Mesothelial cell of epicardium (in vitro differentiated cells): ENCODE measurements around the gene MAPK7. TPM values are rescaled to one million over a fixed set of nuclear protein-coding genes. Genes with fewer than 3 reads are reported as not detected.

Source experiments
- DNase-seq, 2 experiments: peaks; one replicate each; pipeline ENCODE4 v3.0.0; 2021; ENCODE audit warnings: low spot score in 2 of 2; ENCODE audit not compliant: unreplicated experiment in 2 of 2
- H3K27ac Mint-ChIP-seq: 2 replicates; pipeline ENCODE4 v1.8.0; 2021; ENCODE audit warnings: mixed read lengths
- H3K27me3 Mint-ChIP-seq: 2 replicates; pipeline ENCODE4 v1.8.0; 2021; ENCODE audit warnings: low read depth, mixed read lengths
- H3K36me3 Mint-ChIP-seq: 2 replicates; pipeline ENCODE4 v1.8.0; 2021; ENCODE audit warnings: mixed read lengths
- H3K4me1 Mint-ChIP-seq: 2 replicates; pipeline ENCODE4 v1.8.0; 2021; ENCODE audit warnings: mixed read lengths
- H3K4me3 Mint-ChIP-seq: 2 replicates; pipeline ENCODE4 v1.8.0; 2021; ENCODE audit warnings: mild to moderate bottlenecking, moderate library complexity, mixed read lengths
- H3K9me3 Mint-ChIP-seq: 2 replicates; pipeline ENCODE4 v1.8.0; 2021; ENCODE audit warnings: mixed read lengths
- CTCF ChIP-seq: fragments of 200-600 bp; sonication (generic); IDR thresholded peaks from one replicate; pipeline ENCODE4 v1.5.0; 2021; ENCODE audit warnings: antibody characterized with exemption; ENCODE audit not compliant: unreplicated experiment
- total RNA-seq: library from RNA; stranded (reverse); gene quantifications from 3 replicates; pipeline ENCODE4 v1.2.1, GENCODE V29; 2021

The MAPK7 gene
- total RNA-seq, 1 donor from 2014 or later, result 46.0 TPM

- no peaks in the 10 kb centered on the region for H3K36me3 Mint-ChIP-seq
- no peaks in the 10 kb centered on the region for H3K27me3 Mint-ChIP-seq
- no peak overlapping the region for H3K4me3 Mint-ChIP-seq
- peaks cover 4% of the 10 kb centered on the region for H3K9me3 Mint-ChIP-seq
- TF ChIP-seq CTCF, result no peak
- no peak overlapping the region for H3K27ac Mint-ChIP-seq
- H3K4me1 Mint-ChIP-seq, result peaks cover 5% of the 10 kb centered on the region
- DNase-seq, result no peak
Observed at GRCh38 chr17:19417611-19418010, 39.3 kb downstream of the MAPK7 start.

- DNase-seq, result no peak
- no peak overlapping the region for H3K27ac Mint-ChIP-seq
- no peaks in the 10 kb centered on the region for H3K36me3 Mint-ChIP-seq
- TF ChIP-seq CTCF, result no peak
- H3K4me3 Mint-ChIP-seq, result no peak overlapping the region
- peaks cover 2% of the 10 kb centered on the region for H3K4me1 Mint-ChIP-seq
- peaks cover 4% of the 10 kb centered on the region for H3K9me3 Mint-ChIP-seq
- H3K27me3 Mint-ChIP-seq, result no peaks in the 10 kb centered on the region
Observed at GRCh38 chr17:19418251-19418992, 40.1 kb downstream of the MAPK7 start.

- TF ChIP-seq CTCF, result no peak
- Mint-ChIP-seq H3K4me3 (no peak overlapping the region), H3K27ac (no peak overlapping the region), H3K27me3 (no peaks in the 10 kb centered on the region), H3K9me3 (peaks cover 4% of the 10 kb centered on the region), H3K36me3 (no peaks in the 10 kb centered on the region), H3K4me1 (peaks cover 10% of the 10 kb centered on the region)
- no peak for DNase-seq
Observed at GRCh38 chr17:19421219-19421618, 42.9 kb downstream of the MAPK7 start.

GRCh38 chr17:19421926-19422325, 43.6 kb downstream of the MAPK7 start:
- no peak for DNase-seq
- no peaks in the 10 kb centered on the region for H3K27me3 Mint-ChIP-seq
- H3K4me1 Mint-ChIP-seq, result peaks cover 10% of the 10 kb centered on the region
- H3K4me3 Mint-ChIP-seq, result no peak overlapping the region
- H3K27ac Mint-ChIP-seq, result no peak overlapping the region
- no peaks in the 10 kb centered on the region for H3K36me3 Mint-ChIP-seq
- TF ChIP-seq CTCF, result no peak
- H3K9me3 Mint-ChIP-seq, result peaks cover 4% of the 10 kb centered on the region

- Mint-ChIP-seq H3K4me3 (no peak overlapping the region), H3K27me3 (no peaks in the 10 kb centered on the region), H3K4me1 (peaks cover 10% of the 10 kb centered on the region), H3K27ac (no peak overlapping the region), H3K9me3 (peaks cover 4% of the 10 kb centered on the region), H3K36me3 (no peaks in the 10 kb centered on the region)
- no peak for TF ChIP-seq CTCF
- DNase-seq, result no peak
Observed at GRCh38 chr17:19424934-19425868, 46.9 kb downstream of the MAPK7 start.
